ENCODE results near the gene DOCK1.

The DOCK1 gene

DNA sequence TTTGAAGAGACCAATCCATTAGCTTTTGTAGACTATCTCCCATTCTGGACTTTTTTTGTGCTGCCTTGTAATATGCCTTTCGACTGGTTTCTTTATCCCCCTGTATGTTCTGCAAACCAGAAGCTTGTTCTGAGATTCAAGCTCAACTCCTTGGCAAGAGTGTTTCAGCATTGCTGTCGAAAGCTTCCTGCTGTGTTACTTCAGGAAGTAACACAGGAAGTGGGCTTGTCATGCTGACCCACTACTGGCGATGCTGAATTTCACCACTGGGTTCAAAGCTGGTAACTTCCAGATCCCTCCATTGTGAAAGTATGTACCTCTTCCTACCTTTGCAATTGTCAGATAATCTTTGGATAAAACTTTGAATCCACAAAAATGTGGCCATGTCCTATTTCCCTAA, 349.0 kb downstream of the DOCK1 start:
- Histone ChIP-seq H3K4ac (ENCODE audit: low read depth in 1 of 2, low read length in 2 of 2) (no peak overlapping the region), H3K4me2 (ENCODE audit: low read length, poor library complexity, severe bottlenecking) (no peak overlapping the region), H3K36me3 (ENCODE audit: control insufficient read depth in 1 of 2, insufficient read depth in 2 of 2, low read depth in 1 of 2, low read length in 2 of 2) (peaks cover 14 to 46% of the 10 kb centered on the region in 2 experiments), H3K9ac (ENCODE audit: low read length) (no peak overlapping the region), H4K91ac (ENCODE audit: low read length) (no peak overlapping the region), H2BK12ac (ENCODE audit: low read length in 2 of 2) (no peak overlapping the region), H3K27ac (ENCODE audit: low read length, poor library complexity, severe bottlenecking) (no peak overlapping the region), H2BK15ac (ENCODE audit: low read depth, poor library complexity, severe bottlenecking) (no peak overlapping the region), H3K27me3 (ENCODE audit: control insufficient read depth in 1 of 2, insufficient read depth in 1 of 2, low read length in 2 of 2) (no peaks in the 10 kb centered on the region), H3K79me1 (replicated peaks; ENCODE audit: low read length, poor library complexity, severe bottlenecking) (peaks cover 1% of the 10 kb centered on the region), H3K18ac (ENCODE audit: low read depth in 1 of 2, low read length in 2 of 2) (no peak overlapping the region), H2AFZ (ENCODE audit: low read depth, low read length) (no peak overlapping the region), H3K9me3 (ENCODE audit: control insufficient read depth, low read length) (no peaks in the 10 kb centered on the region), H3K23ac (ENCODE audit: low read length in 2 of 2) (no peak overlapping the region), H2BK120ac (ENCODE audit: low read depth, low read length) (no peak overlapping the region), H3K4me3 (ENCODE audit: insufficient read depth in 1 of 2, low read depth in 1 of 2, low read length in 2 of 2) (no peak overlapping the region), H2BK5ac (ENCODE audit: low read depth, low read length, poor library complexity, severe bottlenecking) (no peak overlapping the region), H3K14ac (ENCODE audit: low read length in 2 of 2) (no peak overlapping the region), H3K4me1 (ENCODE audit: control insufficient read depth, insufficient read depth, low read depth, low read length) (no peaks in the 10 kb centered on the region), H2AK5ac (ENCODE audit: low read length, severe bottlenecking) (no peak overlapping the region), H4K8ac (ENCODE audit: low read length) (no peak overlapping the region)
- 61% methylated on average over 3 of the region's 3 CpGs for WGBS
- DNase-seq = no peak

DNA sequence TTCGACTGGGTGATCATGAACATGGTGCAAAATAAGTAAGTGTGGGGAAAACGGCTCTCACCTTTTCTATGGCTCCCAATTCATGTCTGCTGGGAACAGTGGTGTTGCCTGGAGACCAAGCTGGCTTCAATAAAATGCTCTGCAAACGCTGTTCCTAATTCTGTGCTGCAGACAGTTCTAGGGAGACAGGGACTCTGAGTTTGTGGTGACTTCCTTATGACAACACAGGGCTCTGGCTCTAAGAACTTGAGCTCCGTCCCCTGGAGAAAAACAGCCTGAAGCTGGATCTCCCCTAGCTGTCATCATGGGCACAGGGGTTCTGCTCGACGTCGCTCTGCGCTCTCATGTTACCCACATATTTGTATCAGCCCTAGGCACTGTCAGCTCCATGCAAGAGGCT, 352.2 kb downstream of the DOCK1 start:
- Histone ChIP-seq H3K27me3 (ENCODE audit: control insufficient read depth in 1 of 2, insufficient read depth in 1 of 2, low read length in 2 of 2) (no peaks in the 10 kb centered on the region), H4K91ac (ENCODE audit: low read length) (no peak overlapping the region), H3K36me3 (ENCODE audit: control insufficient read depth in 1 of 2, insufficient read depth in 2 of 2, low read depth in 1 of 2, low read length in 2 of 2) (peaks cover 38 to 50% of the 10 kb centered on the region in 2 experiments), H3K4me1 (ENCODE audit: control insufficient read depth, insufficient read depth, low read depth, low read length) (peaks cover 2% of the 10 kb centered on the region), H3K9me3 (ENCODE audit: control insufficient read depth, low read length) (no peaks in the 10 kb centered on the region), H2AK5ac (ENCODE audit: low read length, severe bottlenecking) (no peak overlapping the region), H2BK5ac (ENCODE audit: low read depth, low read length, poor library complexity, severe bottlenecking) (no peak overlapping the region), H3K4me3 (ENCODE audit: insufficient read depth in 1 of 2, low read depth in 1 of 2, low read length in 2 of 2) (no peak overlapping the region), H3K18ac (ENCODE audit: low read depth in 1 of 2, low read length in 2 of 2) (no peak overlapping the region), H3K14ac (ENCODE audit: low read length in 2 of 2) (no peak overlapping the region), H3K79me1 (replicated peaks; ENCODE audit: low read length, poor library complexity, severe bottlenecking) (peaks cover 1% of the 10 kb centered on the region), H4K8ac (ENCODE audit: low read length) (no peak overlapping the region), H3K27ac (ENCODE audit: low read length, poor library complexity, severe bottlenecking) (no peak overlapping the region), H3K9ac (ENCODE audit: low read length) (no peak overlapping the region), H3K4ac (ENCODE audit: low read depth in 1 of 2, low read length in 2 of 2) (no peak overlapping the region), H2BK12ac (ENCODE audit: low read length in 2 of 2) (no peak overlapping the region), H2BK15ac (ENCODE audit: low read depth, poor library complexity, severe bottlenecking) (no peak overlapping the region), H2AFZ (ENCODE audit: low read depth, low read length) (no peak overlapping the region), H3K4me2 (ENCODE audit: low read length, poor library complexity, severe bottlenecking) (no peak overlapping the region), H2BK120ac (ENCODE audit: low read depth, low read length) (no peak overlapping the region), H3K23ac (ENCODE audit: low read length in 2 of 2) (no peak overlapping the region)
- WGBS = 90% methylated on average over 8 of the region's 8 CpGs
- DNase-seq = no peak

DNA sequence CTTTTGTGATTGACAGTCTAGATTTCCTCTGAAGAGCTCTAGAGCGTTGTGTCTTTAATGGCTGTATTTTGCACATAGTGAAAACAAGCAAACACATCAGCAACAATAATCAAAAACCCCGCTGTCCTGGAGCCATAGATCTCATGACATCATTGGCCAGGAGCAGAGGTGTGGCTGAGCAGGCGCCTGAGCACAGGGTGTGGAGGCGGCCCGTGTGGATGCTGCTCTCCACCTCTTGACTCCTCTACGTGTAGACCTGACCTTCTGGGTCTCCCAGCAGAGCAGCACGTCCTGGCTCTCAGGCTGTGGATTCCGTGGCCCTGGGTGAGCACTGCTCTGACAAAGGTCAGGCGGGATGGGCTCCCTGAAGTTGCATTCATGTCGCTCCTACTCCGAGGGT, 354.1 kb downstream of the DOCK1 start:
- H2BK120ac ChIP-seq (ENCODE audit: low read depth, low read length) = no peak overlapping the region
- H3K4me2 ChIP-seq (ENCODE audit: low read length, poor library complexity, severe bottlenecking) = no peak overlapping the region
- no peak overlapping the region for H3K23ac ChIP-seq (ENCODE audit: low read length in 2 of 2)
- no peak overlapping the region for H3K27ac ChIP-seq (ENCODE audit: low read length, poor library complexity, severe bottlenecking)
- DNase-seq = no peak
- no peak overlapping the region for H2AK5ac ChIP-seq (ENCODE audit: low read length, severe bottlenecking)
- H3K4me1 ChIP-seq (ENCODE audit: control insufficient read depth, insufficient read depth, low read depth, low read length) = peaks cover 2% of the 10 kb centered on the region
- no peak overlapping the region for H4K91ac ChIP-seq (ENCODE audit: low read length)
- H3K27me3 ChIP-seq (ENCODE audit: control insufficient read depth in 1 of 2, insufficient read depth in 1 of 2, low read length in 2 of 2) = no peaks in the 10 kb centered on the region
- no peak overlapping the region for H4K8ac ChIP-seq (ENCODE audit: low read length)
- no peaks in the 10 kb centered on the region for H3K79me1 ChIP-seq (replicated peaks; ENCODE audit: low read length, poor library complexity, severe bottlenecking)
- no peak overlapping the region for H2BK12ac ChIP-seq (ENCODE audit: low read length in 2 of 2)
- no peak overlapping the region for H3K4ac ChIP-seq (ENCODE audit: low read depth in 1 of 2, low read length in 2 of 2)
- no peak overlapping the region for H3K4me3 ChIP-seq (ENCODE audit: insufficient read depth in 1 of 2, low read depth in 1 of 2, low read length in 2 of 2)
- H2BK5ac ChIP-seq (ENCODE audit: low read depth, low read length, poor library complexity, severe bottlenecking) = no peak overlapping the region
- no peak overlapping the region for H2BK15ac ChIP-seq (ENCODE audit: low read depth, poor library complexity, severe bottlenecking)
- no peak overlapping the region for H3K18ac ChIP-seq (ENCODE audit: low read depth in 1 of 2, low read length in 2 of 2)
- no peaks in the 10 kb centered on the region for H3K9me3 ChIP-seq (ENCODE audit: control insufficient read depth, low read length)
- H3K14ac ChIP-seq (ENCODE audit: low read length in 2 of 2) = no peak overlapping the region
- no peak overlapping the region for H2AFZ ChIP-seq (ENCODE audit: low read depth, low read length)
- H3K9ac ChIP-seq (ENCODE audit: low read length) = no peak overlapping the region
- peaks cover 42 to 59% of the 10 kb centered on the region in 2 experiments for H3K36me3 ChIP-seq (ENCODE audit: control insufficient read depth in 1 of 2, insufficient read depth in 2 of 2, low read depth in 1 of 2, low read length in 2 of 2)
- 94% methylated on average over 8 of the region's 11 CpGs for WGBS

DNA sequence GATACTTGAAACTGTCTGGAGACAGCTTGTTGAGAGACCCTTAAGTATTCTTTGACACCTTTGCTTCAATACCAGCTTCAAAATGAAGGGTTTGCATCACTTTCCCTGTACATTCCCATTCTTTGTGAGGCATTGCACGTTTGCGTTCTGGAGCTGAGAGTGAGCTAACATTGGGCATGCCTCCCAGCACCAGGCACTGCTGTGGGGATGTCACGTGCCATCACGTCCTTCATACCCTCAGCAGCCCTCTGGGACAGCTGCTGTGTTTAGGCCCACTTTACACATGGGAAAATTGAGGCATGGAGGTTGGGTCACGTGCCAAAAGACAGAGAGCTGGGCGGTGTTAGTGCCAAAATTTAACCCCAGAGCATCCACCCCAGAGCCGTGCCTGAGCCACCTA, 357.4 kb downstream of the DOCK1 start:
- H2AFZ ChIP-seq (ENCODE audit: low read depth, low read length) = no peak overlapping the region
- WGBS = 96% methylated on average over 6 of the region's 7 CpGs
- H3K27me3 ChIP-seq (ENCODE audit: control insufficient read depth in 1 of 2, insufficient read depth in 1 of 2, low read length in 2 of 2) = no peaks in the 10 kb centered on the region
- no peak overlapping the region for H3K18ac ChIP-seq (ENCODE audit: low read depth in 1 of 2, low read length in 2 of 2)
- H2BK5ac ChIP-seq (ENCODE audit: low read depth, low read length, poor library complexity, severe bottlenecking) = no peak overlapping the region
- H4K91ac ChIP-seq (ENCODE audit: low read length) = no peak overlapping the region
- no peak overlapping the region for H3K4ac ChIP-seq (ENCODE audit: low read depth in 1 of 2, low read length in 2 of 2)
- H3K23ac ChIP-seq (ENCODE audit: low read length in 2 of 2) = no peak overlapping the region
- H2BK120ac ChIP-seq (ENCODE audit: low read depth, low read length) = no peak overlapping the region
- peaks cover 2% of the 10 kb centered on the region for H3K4me1 ChIP-seq (ENCODE audit: control insufficient read depth, insufficient read depth, low read depth, low read length)
- no peak overlapping the region for H3K14ac ChIP-seq (ENCODE audit: low read length in 2 of 2)
- peaks cover 38 to 65% of the 10 kb centered on the region in 2 experiments for H3K36me3 ChIP-seq (ENCODE audit: control insufficient read depth in 1 of 2, insufficient read depth in 2 of 2, low read depth in 1 of 2, low read length in 2 of 2)
- no peak overlapping the region for H2AK5ac ChIP-seq (ENCODE audit: low read length, severe bottlenecking)
- H2BK15ac ChIP-seq (ENCODE audit: low read depth, poor library complexity, severe bottlenecking) = no peak overlapping the region
- no peak overlapping the region for H4K8ac ChIP-seq (ENCODE audit: low read length)
- H2BK12ac ChIP-seq (ENCODE audit: low read length in 2 of 2) = no peak overlapping the region
- DNase-seq = no peak
- H3K4me2 ChIP-seq (ENCODE audit: low read length, poor library complexity, severe bottlenecking) = no peak overlapping the region
- H3K9ac ChIP-seq (ENCODE audit: low read length) = no peak overlapping the region
- peaks cover 4% of the 10 kb centered on the region for H3K79me1 ChIP-seq (replicated peaks; ENCODE audit: low read length, poor library complexity, severe bottlenecking)
- H3K27ac ChIP-seq (ENCODE audit: low read length, poor library complexity, severe bottlenecking) = no peak overlapping the region
- H3K9me3 ChIP-seq (ENCODE audit: control insufficient read depth, low read length) = no peaks in the 10 kb centered on the region
- no peak overlapping the region for H3K4me3 ChIP-seq (ENCODE audit: insufficient read depth in 1 of 2, low read depth in 1 of 2, low read length in 2 of 2)
